H9 (cell line): ENCODE results near the gene ARHGAP45. TPM values are rescaled to one million over a fixed set of nuclear protein-coding genes. Genes with fewer than 3 reads are reported as not detected.

ENCODE experiments used
- DNase-seq: peaks from one replicate; pipeline ENCODE4 v3.0.0-alpha.2; 2017
- H2AFZ ChIP-seq: one replicate; pipeline ENCODE4 v1.6.1; 2013; ENCODE audit warnings: mild to moderate bottlenecking, low read length, control low read depth, moderate library complexity
- H2AK5ac ChIP-seq: 2 replicates; pipeline ENCODE4 v1.6.1; 2013; ENCODE audit warnings: low read length, control low read depth, mixed read lengths; ENCODE audit not compliant: insufficient read length
- H2BK120ac ChIP-seq: one replicate; pipeline ENCODE4 v1.6.1; 2013; ENCODE audit warnings: low read depth, mild to moderate bottlenecking, low read length, control low read depth, inconsistent platforms; ENCODE audit not compliant: poor library complexity, severe bottlenecking
- H2BK12ac ChIP-seq: 2 replicates; pipeline ENCODE4 v1.6.1; 2013; ENCODE audit warnings: low read length, control low read depth, mixed read lengths, low read depth; ENCODE audit not compliant: insufficient read length
- H2BK15ac ChIP-seq: 2 replicates; pipeline ENCODE4 v1.6.1; 2013; ENCODE audit warnings: low read depth, low read length, control low read depth
- H2BK20ac ChIP-seq: one replicate; pipeline ENCODE4 v1.6.1; 2013; ENCODE audit warnings: low read depth, mild to moderate bottlenecking, low read length, control low read depth, inconsistent platforms; ENCODE audit not compliant: poor library complexity, severe bottlenecking
- H2BK5ac ChIP-seq: 2 replicates; pipeline ENCODE4 v1.6.1; 2013; ENCODE audit warnings: low read length, control low read depth, mixed read lengths; ENCODE audit not compliant: insufficient read length
- H3K14ac ChIP-seq: 2 replicates; pipeline ENCODE4 v1.6.1; 2013; ENCODE audit warnings: low read length, control low read depth; ENCODE audit not compliant: insufficient read depth
- H3K18ac ChIP-seq: 2 replicates; pipeline ENCODE4 v1.6.1; 2013; ENCODE audit warnings: low read depth, mild to moderate bottlenecking, mixed read lengths, low read length, control low read depth; ENCODE audit not compliant: insufficient read length
- H3K23ac ChIP-seq: 2 replicates; pipeline ENCODE4 v1.6.1; 2013; ENCODE audit warnings: low read length, control low read depth, mixed read lengths, low read depth; ENCODE audit not compliant: insufficient read length
- H3K23me2 ChIP-seq: 2 replicates; pipeline ENCODE4 v1.6.1; 2013; ENCODE audit warnings: low read depth, mild to moderate bottlenecking, mixed read lengths, low read length, control low read depth; ENCODE audit not compliant: insufficient read length, poor library complexity, severe bottlenecking
- H3K27ac ChIP-seq: 2 replicates; pipeline ENCODE4 v1.5.1; 2013; ENCODE audit warnings: low read length, control low read depth, mixed read lengths, low read depth; ENCODE audit not compliant: insufficient read length
- H3K27me3 ChIP-seq: 2 replicates; pipeline ENCODE4 v1.6.1; 2013; ENCODE audit warnings: low read length, control low read depth, inconsistent platforms; ENCODE audit not compliant: insufficient read depth
- H3K4ac ChIP-seq: 2 replicates; pipeline ENCODE4 v1.6.1; 2013; ENCODE audit warnings: low read depth, mild to moderate bottlenecking, control low read depth, inconsistent platforms, low read length, moderate library complexity
- H3K4me1 ChIP-seq: 2 replicates; pipeline ENCODE4 v1.6.1; 2013; ENCODE audit warnings: low read length, control low read depth, inconsistent platforms; ENCODE audit not compliant: insufficient read depth
- H3K4me2 ChIP-seq: 2 replicates; pipeline ENCODE4 v1.6.1; 2013; ENCODE audit warnings: low read length, control low read depth, mixed read lengths; ENCODE audit not compliant: insufficient read length, insufficient read depth
- H3K56ac ChIP-seq: 2 replicates; pipeline ENCODE4 v1.6.1; 2013; ENCODE audit warnings: low read depth, mild to moderate bottlenecking, mixed read lengths, low read length, control low read depth; ENCODE audit not compliant: insufficient read length
- H3K79me1 ChIP-seq: 2 replicates; pipeline ENCODE4 v1.6.1; 2013; ENCODE audit warnings: low read depth, mild to moderate bottlenecking, moderate library complexity, low read length, control low read depth, inconsistent platforms; ENCODE audit not compliant: insufficient read depth, poor library complexity, severe bottlenecking
- H3K79me2 ChIP-seq: 2 replicates; pipeline ENCODE4 v1.6.1; 2013; ENCODE audit warnings: low read length, control low read depth, inconsistent platforms; ENCODE audit not compliant: insufficient read depth
- H3K9ac ChIP-seq: 2 replicates; pipeline ENCODE4 v1.6.1; 2013; ENCODE audit warnings: low read length, control low read depth, mixed read lengths; ENCODE audit not compliant: insufficient read length; ENCODE audit errors: extremely low read depth
- H3K9me3 ChIP-seq: one replicate; pipeline ENCODE4 v1.6.1; 2013; ENCODE audit warnings: low read depth, low read length, inconsistent platforms; ENCODE audit not compliant: control insufficient read depth
- H3T11ph ChIP-seq: one replicate; pipeline ENCODE4 v1.6.1; 2013; ENCODE audit warnings: mild to moderate bottlenecking, low read length, control low read depth, inconsistent platforms
- H4K20me1 ChIP-seq: one replicate; pipeline ENCODE4 v1.6.1; 2013; ENCODE audit not compliant: control insufficient read depth, insufficient read length, insufficient read depth
- H4K5ac ChIP-seq: 2 replicates; pipeline ENCODE4 v1.6.1; 2013; ENCODE audit warnings: low read depth, mild to moderate bottlenecking, mixed read lengths, low read length, control low read depth; ENCODE audit not compliant: insufficient read length
- H4K8ac ChIP-seq: replicated peaks from 2 replicates; pipeline ENCODE4 v1.6.1; 2013; ENCODE audit warnings: low read length, control low read depth, mixed read lengths, low read depth; ENCODE audit not compliant: insufficient read length
- H4K91ac ChIP-seq: 2 replicates; pipeline ENCODE4 v1.6.1; 2013; ENCODE audit warnings: low read depth, mild to moderate bottlenecking, moderate library complexity, mixed read lengths, low read length, control low read depth; ENCODE audit not compliant: insufficient read length
- H3K27ac Mint-ChIP-seq, 3 experiments: 2 replicates in 2 of 3; 3 replicates in 1 of 3; pipeline ENCODE4 v1.8.0; 2020 to 2021; ENCODE audit warnings: mixed read lengths in 3 of 3, mild to moderate bottlenecking in 1 of 3, moderate library complexity in 1 of 3
- H3K27me3 Mint-ChIP-seq: 2 replicates; pipeline ENCODE4 v1.8.0; 2021; ENCODE audit warnings: low read depth, mild to moderate bottlenecking, moderate library complexity, mixed read lengths
- H3K36me3 Mint-ChIP-seq, 3 experiments: 2 replicates in 2 of 3; 3 replicates in 1 of 3; pipeline ENCODE4 v1.8.0; 2020 to 2021; ENCODE audit warnings: low read depth in 3 of 3, mixed read lengths in 3 of 3; ENCODE audit not compliant: insufficient read depth in 1 of 3
- H3K4me1 Mint-ChIP-seq, 2 experiments: 2 replicates each; pipeline ENCODE4 v1.8.0; 2020; ENCODE audit warnings: mixed read lengths in 2 of 2
- H3K4me3 Mint-ChIP-seq, 2 experiments: 2 replicates in 1 of 2; 3 replicates in 1 of 2; pipeline ENCODE4 v1.8.0; 2020 to 2021; ENCODE audit warnings: mild to moderate bottlenecking in 2 of 2, mixed read lengths in 2 of 2, moderate library complexity in 1 of 2
- H3K9me3 Mint-ChIP-seq, 2 experiments: 2 replicates in 1 of 2; 3 replicates in 1 of 2; pipeline ENCODE4 v1.8.0; 2020; ENCODE audit warnings: mild to moderate bottlenecking in 2 of 2, mixed read lengths in 2 of 2, moderate library complexity in 1 of 2
- CTCF ChIP-seq: fragments of 200-600 bp; sonication (generic); conservative IDR thresholded peaks from 3 replicates; pipeline ENCODE4 v1.8.0; 2021; ENCODE audit warnings: antibody characterized with exemption, mild to moderate bottlenecking
- WGBS: extraction: QIAGEN DNeasy Blood & Tissue Kit; methylation state at CpG from one replicate; pipeline ENCODE4 v1.1.7; 2013; ENCODE audit warnings: missing lambda C conversion rate, low lambda C conversion rate, mixed read lengths; ENCODE audit not compliant: insufficient read length; ENCODE audit errors: extremely low coverage; 5-methylcytosine and 5-hydroxymethylcytosine counted together
- total RNA-seq: library from RNA; stranded (reverse); gene quantifications from 2 replicates; pipeline ENCODE4 v1.2.1, GENCODE V29; 2021

ARHGAP45 gene
- total RNA-seq, 1 experiment from 2014 or later = 39.8 TPM

- H4K5ac ChIP-seq = no peak overlapping the region
- no peaks in the 10 kb centered on the region for H3K79me1 ChIP-seq
- no peak overlapping the region for H3K14ac ChIP-seq
- no peak overlapping the region for H2BK12ac ChIP-seq
- H4K8ac ChIP-seq = no peak overlapping the region
- no peaks in the 10 kb centered on the region for H3K9me3 ChIP-seq
- Mint-ChIP-seq H3K27ac (no peak overlapping the region), H3K4me1 (peaks cover 13 to 29% of the 10 kb centered on the region in 2 experiments), H3K4me3 (peak overlapping the region in 1 of 2 experiments; percentile 23; a peak in 1 of 5 replicates), H3K9me3 (no peaks in the 10 kb centered on the region), H3K27me3 (peaks cover 2% of the 10 kb centered on the region; the same call in 1 of the 2 replicates), H3K36me3 (peaks cover 10 to 35% (median 18%) of the 10 kb centered on the region in 3 experiments; a peak in 6 of 7 replicates)
- no peak overlapping the region for H3K27ac ChIP-seq
- H3K18ac ChIP-seq = no peak overlapping the region
- H3K79me2 ChIP-seq = no peaks in the 10 kb centered on the region
- H3K23ac ChIP-seq = no peak overlapping the region
- H4K91ac ChIP-seq = no peak overlapping the region
- peaks cover 9% of the 10 kb centered on the region for H3K23me2 ChIP-seq
- no peak overlapping the region for H2BK120ac ChIP-seq
- no peak overlapping the region for H2BK20ac ChIP-seq
- no peak overlapping the region for H2AFZ ChIP-seq
- DNase-seq = peak; percentile 27
- no peaks in the 10 kb centered on the region for H4K20me1 ChIP-seq
- no peak overlapping the region for H3K56ac ChIP-seq
- no peak overlapping the region for H2AK5ac ChIP-seq
- no CpG with 5 or more reads among the region's 43 CpGs for WGBS
- no peak overlapping the region for H3K9ac ChIP-seq
- H2BK5ac ChIP-seq = no peak overlapping the region
- H3K27me3 ChIP-seq = no peaks in the 10 kb centered on the region
- H3K4ac ChIP-seq = no peak overlapping the region
- no peak overlapping the region for H2BK15ac ChIP-seq
- no peaks in the 10 kb centered on the region; the same call in 1 of the 2 replicates for H3K4me1 ChIP-seq
- no peak overlapping the region for H3K4me2 ChIP-seq
- H3T11ph ChIP-seq = no peak overlapping the region
- no peak for TF ChIP-seq CTCF
Measured at GRCh38 chr19:1041835-1042685, 24.9 kb upstream of the ARHGAP45 start.
